Testis (tissue), 3 donors: ENCODE results near the gene GNLY. TPM values are rescaled to one million over a fixed set of nuclear protein-coding genes. Genes with fewer than 3 reads are reported as not detected.

ENCODE experiments used
- DNase-seq: peaks from one replicate; pipeline ENCODE4 v3.0.0-alpha.2; 2019
- H3K27ac ChIP-seq, 2 donors: fragments of 200-600 bp; sonication (generic); one replicate each; pipeline ENCODE4 v1.5.1; 2019
- H3K27me3 ChIP-seq: fragments of 200-600 bp; sonication (generic); one replicate; pipeline ENCODE4 v1.5.1; 2019
- H3K36me3 ChIP-seq: fragments of 200-600 bp; sonication (generic); one replicate; pipeline ENCODE4 v1.5.1; 2017; ENCODE audit warnings: low read depth; ENCODE audit errors: missing control alignments
- H3K4me1 ChIP-seq: fragments of 200-600 bp; sonication (generic); one replicate; pipeline ENCODE4 v1.5.1; 2019
- H3K4me3 ChIP-seq, 2 donors: fragments of 200-600 bp; sonication (generic); one replicate each; pipeline ENCODE4 v1.5.1; 2017 to 2019
- H3K9me3 ChIP-seq: fragments of 200-600 bp; sonication (generic); one replicate; pipeline ENCODE4 v1.5.1; 2017
- POLR2A ChIP-seq: fragments of 450-650 bp; IDR thresholded peaks from one replicate; pipeline ENCODE4 v1.6.1; 2017; ENCODE audit warnings: antibody characterized with exemption, mild to moderate bottlenecking, moderate library complexity
- whole genome bisulfite sequencing, 2 donors: methylation state at CpG; one replicate each; pipeline ENCODE4 v1.1.5; 2018; 5-methylcytosine and 5-hydroxymethylcytosine counted together
- intact Hi-C: fragments of 100-400 bp; cut with DNase I; formaldehyde crosslinking; loops from one replicate; pipeline ENCODE4 v1.15.1; 2023; ENCODE audit warnings: low total_unique reads
- polyA plus RNA-seq: library from polyadenylated mRNA; stranded (reverse); fragments of 350-450 nt; fragmentation: Illumina TruSeq; extraction: RNeasy Lipid Tissue Mini Kit (QIAGEN cat#74804); gene quantifications from one replicate; pipeline ENCODE4 v1.2.3, GENCODE V29; 2014; ENCODE audit warnings: low read depth, low replicate concordance; ENCODE audit not compliant: insufficient read depth
- total RNA-seq, 2 donors: library from RNA; depleted of rRNA; stranded (reverse); fragments of >200 nt; gene quantifications; one replicate each; pipeline ENCODE4 v1.2.3, GENCODE V29; 2016
- TF ChIP-seq, protein P1 (sequence below), 3 experiments: fragments of 450-650 bp in 2 of 3; fragments of 200-600 bp in 1 of 3; sonication (generic) in 1 of 3; IDR thresholded peaks; one replicate each; pipeline ENCODE4 v1.5.1; 2016 to 2019; ENCODE audit warnings: antibody characterized with exemption in 3 of 3, mild to moderate bottlenecking in 2 of 3, moderate library complexity in 1 of 3

The GNLY gene
- total and polyA plus RNA-seq, 3 donors from 2014 or later, result 0.43 to 2.6 (median 2.2) TPM

DNA sequence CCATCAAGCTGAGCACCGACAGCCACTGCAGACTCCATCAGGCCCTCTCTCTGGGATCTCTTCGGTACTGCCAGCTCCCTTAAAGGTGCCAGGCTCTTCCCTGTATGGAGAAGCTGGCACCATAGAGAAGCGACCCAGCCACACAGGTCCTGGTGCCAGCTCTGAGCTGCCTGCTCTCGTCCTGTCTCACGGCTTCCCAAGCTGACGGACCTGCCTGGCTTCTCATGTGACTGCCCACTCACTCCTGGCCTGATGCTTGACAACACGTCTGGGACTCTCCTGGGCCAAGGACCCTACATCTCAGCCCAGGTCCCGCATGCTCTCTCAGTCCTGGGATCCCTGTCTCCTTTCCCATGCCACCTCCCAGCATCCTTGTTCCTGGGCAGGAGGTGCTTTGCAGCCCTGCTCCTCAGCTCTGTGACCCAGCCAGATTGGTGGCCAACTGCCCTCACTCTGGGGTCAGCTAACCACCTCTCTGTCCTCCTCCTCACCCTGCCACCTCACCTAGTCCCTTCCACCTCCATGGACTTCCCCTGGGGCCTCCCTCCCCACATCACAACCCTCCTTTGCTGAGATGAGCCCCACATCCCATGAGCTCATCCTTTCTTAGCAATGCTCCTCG is 47.2 kb downstream of the GNLY start:
- no peaks in the 10 kb centered on the region for H3K9me3 ChIP-seq
- 83 to 86% methylated on average over 9 of the region's 9 CpGs for WGBS, 2 donors
- peak overlapping the region; percentile 34 to 70 for H3K27ac ChIP-seq
- DNase-seq, result no peak
- no peaks in the 10 kb centered on the region for H3K36me3 ChIP-seq
- no peaks in the 10 kb centered on the region for H3K27me3 ChIP-seq
- peaks cover 45% of the 10 kb centered on the region for H3K4me1 ChIP-seq
- TF ChIP-seq POLR2A, result no peak
- TF ChIP-seq, protein P1, sequence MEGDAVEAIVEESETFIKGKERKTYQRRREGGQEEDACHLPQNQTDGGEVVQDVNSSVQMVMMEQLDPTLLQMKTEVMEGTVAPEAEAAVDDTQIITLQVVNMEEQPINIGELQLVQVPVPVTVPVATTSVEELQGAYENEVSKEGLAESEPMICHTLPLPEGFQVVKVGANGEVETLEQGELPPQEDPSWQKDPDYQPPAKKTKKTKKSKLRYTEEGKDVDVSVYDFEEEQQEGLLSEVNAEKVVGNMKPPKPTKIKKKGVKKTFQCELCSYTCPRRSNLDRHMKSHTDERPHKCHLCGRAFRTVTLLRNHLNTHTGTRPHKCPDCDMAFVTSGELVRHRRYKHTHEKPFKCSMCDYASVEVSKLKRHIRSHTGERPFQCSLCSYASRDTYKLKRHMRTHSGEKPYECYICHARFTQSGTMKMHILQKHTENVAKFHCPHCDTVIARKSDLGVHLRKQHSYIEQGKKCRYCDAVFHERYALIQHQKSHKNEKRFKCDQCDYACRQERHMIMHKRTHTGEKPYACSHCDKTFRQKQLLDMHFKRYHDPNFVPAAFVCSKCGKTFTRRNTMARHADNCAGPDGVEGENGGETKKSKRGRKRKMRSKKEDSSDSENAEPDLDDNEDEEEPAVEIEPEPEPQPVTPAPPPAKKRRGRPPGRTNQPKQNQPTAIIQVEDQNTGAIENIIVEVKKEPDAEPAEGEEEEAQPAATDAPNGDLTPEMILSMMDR (IDR thresholded peaks at IDR 0.05), result no peak
- no peak overlapping the region for H3K4me3 ChIP-seq
- intact Hi-C loops, result no loop called here

DNA sequence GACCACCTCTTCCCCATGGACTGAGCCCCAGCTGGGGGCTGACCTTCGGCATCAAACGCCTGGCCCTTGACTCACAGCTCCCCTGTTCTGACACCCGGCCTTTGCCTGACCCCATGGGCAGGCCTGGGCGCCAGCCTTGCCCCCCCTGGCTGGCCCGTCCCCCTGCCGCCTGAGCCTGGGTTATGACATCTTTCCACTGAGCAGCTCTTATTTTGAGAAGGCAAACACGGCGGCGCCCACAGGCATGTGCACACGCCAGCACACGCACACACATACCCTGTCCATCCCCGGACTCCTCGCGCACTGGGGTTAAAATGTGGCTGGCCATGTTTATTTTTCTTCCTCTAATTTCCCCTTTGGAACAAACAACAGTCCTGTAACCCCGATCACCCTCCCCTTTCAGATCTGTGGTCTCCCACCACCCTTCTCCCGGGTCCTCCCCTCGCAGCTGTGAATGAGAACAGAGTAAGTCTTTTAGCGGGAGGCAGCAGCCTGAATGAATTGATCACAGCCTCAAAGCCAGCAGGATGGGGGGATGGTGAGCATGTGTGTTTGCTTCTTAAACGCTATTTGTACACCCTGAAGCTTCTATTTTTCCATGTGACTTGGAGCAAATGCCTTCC is 47.8 kb downstream of the GNLY start:
- WGBS, 2 donors, result 32 to 44% methylated on average over 15 to 19 of the region's 19 CpGs
- intact Hi-C loops, result no loop called here
- H3K36me3 ChIP-seq, result no peaks in the 10 kb centered on the region
- H3K9me3 ChIP-seq, result no peaks in the 10 kb centered on the region
- H3K4me3 ChIP-seq, result no peak overlapping the region
- no peak for DNase-seq
- H3K4me1 ChIP-seq, result peaks cover 45% of the 10 kb centered on the region
- TF ChIP-seq POLR2A, result no peak
- TF ChIP-seq, protein P1 (IDR thresholded peaks at IDR 0.05), result no peak
- no peaks in the 10 kb centered on the region for H3K27me3 ChIP-seq
- H3K27ac ChIP-seq, result peak overlapping the region; percentile 34 to 70

DNA sequence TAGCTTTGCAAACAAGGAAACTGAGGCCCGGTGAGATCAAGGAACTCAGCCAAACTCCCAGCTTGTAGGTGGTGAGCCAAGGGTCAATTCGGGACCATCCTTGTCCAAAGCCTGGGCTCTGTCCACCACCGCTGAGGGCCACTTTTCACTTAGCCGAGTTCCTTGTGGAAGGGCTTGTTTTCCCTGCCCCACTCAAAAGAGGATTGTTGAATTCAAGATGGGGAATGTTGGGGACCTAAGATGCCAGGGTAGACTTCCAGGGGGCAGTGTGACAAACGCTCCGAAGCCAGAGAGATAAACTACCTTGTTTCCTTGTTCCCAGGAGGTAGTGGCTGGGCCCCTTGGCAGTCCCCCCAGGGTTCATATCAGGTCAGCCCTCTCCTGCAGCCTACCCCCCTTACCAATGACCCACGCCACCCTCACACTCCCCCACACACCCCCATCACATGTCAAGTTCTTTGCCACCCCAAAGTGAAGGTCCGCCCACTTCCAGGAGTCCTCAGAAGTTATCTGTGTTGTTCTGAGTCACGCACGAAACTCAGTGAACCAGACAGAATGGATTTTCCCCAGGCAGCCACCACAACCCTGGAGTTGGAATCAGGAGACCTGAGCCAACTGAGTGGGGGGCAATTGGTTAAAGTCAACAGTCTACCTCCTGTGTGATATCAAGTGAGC is 49.3 kb downstream of the GNLY start:
- intact Hi-C loops, result no loop called here
- DNase-seq, result no peak
- H3K36me3 ChIP-seq, result no peaks in the 10 kb centered on the region
- 56% methylated on average over 10 of the region's 10 CpGs for WGBS, 2 donors
- H3K4me1 ChIP-seq, result peaks cover 45% of the 10 kb centered on the region
- no peak overlapping the region for H3K4me3 ChIP-seq
- TF ChIP-seq POLR2A, result no peak
- TF ChIP-seq, protein P1 (IDR thresholded peaks at IDR 0.05), result no peak
- no peak overlapping the region for H3K27ac ChIP-seq
- H3K27me3 ChIP-seq, result no peaks in the 10 kb centered on the region
- H3K9me3 ChIP-seq, result no peaks in the 10 kb centered on the region

DNA sequence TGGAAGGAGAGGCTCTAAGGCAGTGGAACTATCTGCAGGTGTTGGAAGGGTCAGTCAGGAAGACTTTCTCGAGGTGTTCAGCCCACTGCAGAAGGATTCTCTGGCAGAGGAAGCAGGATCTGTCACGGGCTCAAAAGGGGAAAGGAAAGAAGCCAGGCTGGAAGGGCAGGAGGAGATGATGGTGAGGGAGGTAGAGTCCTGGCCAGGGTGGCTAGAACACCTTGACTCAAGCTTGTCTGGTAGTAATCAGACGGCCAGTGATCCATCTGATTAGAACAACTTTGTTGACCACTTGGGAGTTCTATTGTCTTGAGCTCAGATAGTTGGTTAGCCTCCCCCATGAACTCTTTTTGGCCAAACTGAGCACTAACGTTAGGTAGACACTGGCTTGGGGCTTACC is 49.9 kb downstream of the GNLY start:
- Histone ChIP-seq H3K27me3 (no peaks in the 10 kb centered on the region), H3K4me1 (peaks cover 45% of the 10 kb centered on the region), H3K36me3 (no peaks in the 10 kb centered on the region), H3K27ac (peak overlapping the region in 1 of 2 donors; percentile 64), H3K9me3 (no peaks in the 10 kb centered on the region), H3K4me3 (no peak overlapping the region)
- intact Hi-C loops, result no loop called here
- 50 to 58% methylated on average over 4 of the region's 4 CpGs for WGBS, 2 donors
- TF ChIP-seq, protein P1 (IDR thresholded peaks at IDR 0.05), result no peak
- TF ChIP-seq POLR2A, result no peak
- no peak for DNase-seq
